IMR-90 (cell line): ENCODE data around the gene MCMBP. TPM values are rescaled to one million over a fixed set of nuclear protein-coding genes. Genes with fewer than 3 reads are reported as not detected.

Experiments used
- ATAC-seq: fragments of 200-7000 bp; cut with Tn5 transposase; 2 replicates; pipeline ENCODE4 v1.9.1; 2020; ENCODE audit warnings: low read depth, mild to moderate bottlenecking, moderate library complexity
- Bru-seq: library from RNA; stranded (reverse); fragments of 400-500 nt; gene quantifications from one replicate; lab custom pipeline; 2021; lab: Mats Ljungman, UMichigan
- BruChase-seq, 2 experiments: library from RNA; stranded (reverse); fragments of 400-500 nt; gene quantifications; one replicate each; lab custom pipeline; 2021; lab: Mats Ljungman, UMichigan
- BruUV-seq: library from RNA; stranded (reverse); fragments of 400-500 nt; replicated peaks from 2 replicates; lab custom pipeline; 2021; lab: Mats Ljungman, UMichigan
- CTCF ChIA-PET: fragments of 300-600 bp; formaldehyde crosslinking; extraction: SDS; loops from one replicate; lab custom pipeline; 2021; ENCODE audit warnings: antibody characterized with exemption; lab: Yijun Ruan, JAX
- POLR2A ChIA-PET: fragments of 300-600 bp; sonication (Branson Sonifier 250); formaldehyde crosslinking; loops from one replicate; lab custom pipeline; 2022; ENCODE audit warnings: antibody characterized with exemption; ENCODE audit not compliant: unreplicated experiment; lab: Charles Lee
- DNase-seq: peaks from one replicate; pipeline ENCODE4 v3.0.0; 2013
- H2AFZ ChIP-seq: replicated peaks from 2 replicates; pipeline ENCODE3; 2013; ENCODE audit warnings: low read length, mild to moderate bottlenecking; ENCODE audit not compliant: poor library complexity
- H2AK5ac ChIP-seq: 2 replicates; pipeline ENCODE4 v1.6.1; 2013; ENCODE audit warnings: low read depth, low read length, inconsistent platforms
- H2AK9ac ChIP-seq: replicated peaks from 2 replicates; pipeline ENCODE3; 2013; ENCODE audit warnings: mild to moderate bottlenecking, low read depth, low read length, moderate library complexity; ENCODE audit not compliant: poor library complexity
- H2BK120ac ChIP-seq: 2 replicates; pipeline ENCODE4 v1.6.1; 2013; ENCODE audit warnings: low read depth, low read length, inconsistent platforms
- H2BK15ac ChIP-seq: 3 replicates; pipeline ENCODE4 v1.6.1; 2013; ENCODE audit warnings: low read depth, low read length, inconsistent platforms
- H2BK20ac ChIP-seq: 2 replicates; pipeline ENCODE4 v1.6.1; 2013; ENCODE audit warnings: low read depth, mild to moderate bottlenecking, inconsistent platforms, low read length, moderate library complexity
- H2BK5ac ChIP-seq: 2 replicates; pipeline ENCODE4 v1.6.1; 2013; ENCODE audit warnings: mild to moderate bottlenecking, low read depth, low read length, inconsistent platforms; ENCODE audit not compliant: poor library complexity, severe bottlenecking
- H3K14ac ChIP-seq: replicated peaks from 2 replicates; pipeline ENCODE4 v1.6.1; 2013; ENCODE audit warnings: low read depth, low read length, inconsistent platforms
- H3K18ac ChIP-seq: 2 replicates; pipeline ENCODE4 v1.6.1; 2013; ENCODE audit warnings: low read depth, low read length, control low read depth
- H3K23ac ChIP-seq: 2 replicates; pipeline ENCODE4 v1.6.1; 2013; ENCODE audit warnings: low read depth, low read length, inconsistent platforms
- H3K27ac ChIP-seq: 2 replicates; pipeline ENCODE4 v1.5.1; 2013; ENCODE audit warnings: mild to moderate bottlenecking, control low read depth, low read length; ENCODE audit not compliant: insufficient read depth
- H3K27me3 ChIP-seq: 2 replicates; pipeline ENCODE4 v1.6.1; 2013; ENCODE audit warnings: low read length; ENCODE audit not compliant: control insufficient read depth, insufficient read depth
- H3K36me3 ChIP-seq: 2 replicates; pipeline ENCODE4 v1.6.1; 2013; ENCODE audit warnings: low read length, mixed read lengths; ENCODE audit not compliant: control insufficient read depth, insufficient read depth
- H3K4ac ChIP-seq: 2 replicates; pipeline ENCODE4 v1.6.1; 2013; ENCODE audit warnings: low read depth, low read length, inconsistent platforms
- H3K4me1 ChIP-seq: 2 replicates; pipeline ENCODE4 v1.6.1; 2013; ENCODE audit warnings: low read length, mixed read lengths; ENCODE audit not compliant: control insufficient read depth, insufficient read depth
- H3K4me2 ChIP-seq: 2 replicates; pipeline ENCODE4 v1.6.1; 2013; ENCODE audit warnings: low read depth, mild to moderate bottlenecking, control low read depth, low read length, moderate library complexity
- H3K4me3 ChIP-seq: 2 replicates; pipeline ENCODE4 v1.5.1; 2013; ENCODE audit warnings: low read depth, mild to moderate bottlenecking, control low read depth, low read length, moderate library complexity; ENCODE audit not compliant: insufficient read depth
- H3K56ac ChIP-seq: 2 replicates; pipeline ENCODE4 v1.6.1; 2013; ENCODE audit warnings: low read length, inconsistent platforms; ENCODE audit not compliant: insufficient read depth; ENCODE audit errors: extremely low read depth
- H3K79me1 ChIP-seq, 2 experiments: 2 replicates each; pipeline ENCODE4 v1.6.1; 2013; ENCODE audit warnings: low read length in 2 of 2, inconsistent platforms in 1 of 2, low read depth in 1 of 2
- H3K9ac ChIP-seq: 2 replicates; pipeline ENCODE4 v1.6.1; 2013; ENCODE audit warnings: low read depth, low read length, control low read depth
- H3K9me1 ChIP-seq: 2 replicates; pipeline ENCODE4 v1.6.1; 2013; ENCODE audit warnings: low read length, inconsistent platforms; ENCODE audit not compliant: insufficient read depth
- H3K9me3 ChIP-seq: 2 replicates; pipeline ENCODE4 v1.6.1; 2013; ENCODE audit warnings: low read length; ENCODE audit not compliant: control insufficient read depth, insufficient read depth
- H4K20me1 ChIP-seq: 2 replicates; pipeline ENCODE4 v1.6.1; 2013; ENCODE audit warnings: low read length, inconsistent platforms; ENCODE audit not compliant: insufficient read depth
- H4K5ac ChIP-seq: 2 replicates; pipeline ENCODE4 v1.6.1; 2013; ENCODE audit warnings: mild to moderate bottlenecking, low read depth, low read length, control low read depth
- H4K8ac ChIP-seq, 2 experiments: 2 replicates each; pipeline ENCODE4 v1.6.1; 2013; ENCODE audit warnings: low read depth in 2 of 2, low read length in 2 of 2, control low read depth in 1 of 2, inconsistent platforms in 1 of 2
- H4K91ac ChIP-seq: 2 replicates; pipeline ENCODE4 v1.6.1; 2013; ENCODE audit warnings: low read depth, low read length, inconsistent platforms; ENCODE audit not compliant: insufficient read depth
- BHLHE40 ChIP-seq: fragments of 150-350 bp; IDR thresholded peaks from 2 replicates; pipeline ENCODE4 v1.6.1; 2016; ENCODE audit warnings: mild to moderate bottlenecking, low read depth, low read length
- CEBPB ChIP-seq: IDR thresholded peaks from 2 replicates; pipeline ENCODE4 v1.6.1; 2012; ENCODE audit warnings: low read depth, low read length, improper control_type of control experiment
- ELK1 ChIP-seq: fragments of 150-350 bp; IDR thresholded peaks from 2 replicates; pipeline ENCODE4 v1.6.1; 2016; ENCODE audit warnings: low read depth, mild to moderate bottlenecking, low read length, moderate library complexity, borderline replicate concordance
- FOS ChIP-seq: fragments of 150-350 bp; IDR thresholded peaks from 2 replicates; pipeline ENCODE4 v1.6.1; 2016; ENCODE audit warnings: low read depth, low read length
- MAFK ChIP-seq: IDR thresholded peaks from 2 replicates; pipeline ENCODE4 v1.6.1; 2012; ENCODE audit warnings: low read depth, low read length, improper control_type of control experiment
- MAZ ChIP-seq: IDR thresholded peaks from 2 replicates; pipeline ENCODE4 v1.6.1; 2012; ENCODE audit warnings: low read depth, mild to moderate bottlenecking, low read length, improper control_type of control experiment, moderate library complexity, borderline replicate concordance
- MXI1 ChIP-seq: IDR thresholded peaks from 2 replicates; pipeline ENCODE4 v1.6.1; 2012; ENCODE audit warnings: low read depth, mild to moderate bottlenecking, low read length, moderate library complexity, borderline replicate concordance
- NFE2L2 ChIP-seq: fragments of 150-350 bp; IDR thresholded peaks from 2 replicates; pipeline ENCODE4 v1.6.1; 2016; ENCODE audit warnings: low read depth, mild to moderate bottlenecking, low read length
- RAD21 ChIP-seq: IDR thresholded peaks from 2 replicates; pipeline ENCODE4 v1.6.1; 2012; ENCODE audit warnings: low read length, improper control_type of control experiment
- RCOR1 ChIP-seq: IDR thresholded peaks from 2 replicates; pipeline ENCODE4 v1.6.1; 2012; ENCODE audit warnings: mild to moderate bottlenecking, low read length, improper control_type of control experiment; ENCODE audit not compliant: insufficient replicate concordance
- RFX5 ChIP-seq: IDR thresholded peaks from 2 replicates; pipeline ENCODE4 v1.8.0; 2012; ENCODE audit warnings: low read depth, mild to moderate bottlenecking, low read length, moderate library complexity
- SMC3 ChIP-seq: fragments of 150-350 bp; IDR thresholded peaks from 2 replicates; pipeline ENCODE4 v1.6.1; 2016; ENCODE audit warnings: low read depth, mild to moderate bottlenecking, antibody characterized with exemption, low read length, moderate library complexity
- WGBS, 2 experiments: methylation state at CpG; one replicate each; pipeline versions ENCODE4 v1.1.5 to v1.1.7; 2013; ENCODE audit warnings: missing lambda C conversion rate in 2 of 2; ENCODE audit not compliant: insufficient read length in 1 of 2; ENCODE audit errors: extremely low coverage in 2 of 2; 5-methylcytosine and 5-hydroxymethylcytosine counted together
- dilution Hi-C: fragments of 300-500 bp; cut with HindIII; formaldehyde crosslinking; loops from one replicate; pipeline ENCODE4 v1.14.3; 2018; ENCODE audit warnings: low sequenced_read_pairs; ENCODE audit not compliant: unreplicated experiment
- in situ Hi-C: fragments of 300-500 bp; cut with MboI; formaldehyde crosslinking; loops from 3 replicates; pipeline ENCODE4 v1.14.3; 2019; ENCODE audit warnings: low sequenced_read_pairs, inconsistent platforms, mixed read lengths
- intact Hi-C: fragments of 100-400 bp; cut with micrococcal nuclease; formaldehyde crosslinking; loops from 2 replicates; pipeline ENCODE4 v1.10.0; 2022
- long read RNA-seq: library from polyadenylated mRNA; unstranded; transcript quantifications from one replicate; pipeline ENCODE4 v2.0.0, GENCODE V29; 2021; ENCODE audit not compliant: unreplicated experiment
- polyA plus RNA-seq, 3 experiments: library from polyadenylated mRNA; depleted of rRNA; stranded (reverse); fragments of >200 nt; gene quantifications; 2 replicates each; pipeline ENCODE4 v1.2.3, GENCODE V29; 2012; ENCODE audit warnings: low replicate concordance in 1 of 3
- total RNA-seq: library from RNA; depleted of rRNA; stranded (reverse); fragments of >200 nt; gene quantifications from 2 replicates; pipeline ENCODE4 v1.2.3, GENCODE V29; 2012; rRNA removed
- TF ChIP-seq, protein P1 (sequence below): fragments of 150-350 bp; IDR thresholded peaks from 2 replicates; pipeline ENCODE4 v1.6.1; 2017; ENCODE audit warnings: mild to moderate bottlenecking, antibody characterized with exemption, low read length, low read depth
- TF ChIP-seq, protein P2 (sequence below): conservative IDR thresholded peaks from 2 replicates; pipeline ENCODE4 v1.5.1; 2012; ENCODE audit warnings: mild to moderate bottlenecking, low read depth, low read length, improper control_type of control experiment

Gene MCMBP
- total RNA-seq, result 59.9 and 64.4 TPM in 2 replicates
- polyA plus RNA-seq (2012; rRNA removed), result 36.8 and 39.0 TPM in 2 replicates
- 11.1 and 17.7 TPM in 2 replicates for polyA plus RNA-seq (2012; cell fraction: cytosol; rRNA removed)
- 4.8 and 25.7 TPM in 2 replicates for polyA plus RNA-seq (2012; cell fraction: nucleus; rRNA removed; ENCODE audit: low replicate concordance)
- percentile 74 among the genes with signal in this experiment for Bru-seq, nascent RNA
- percentile 72 among the genes with signal in this experiment for BruChase-seq, experiment 1, labeled RNA remaining after a 6-hour chase
- BruChase-seq, experiment 2, labeled RNA remaining after a 2-hour chase, result percentile 73 among the genes with signal in this experiment
- long read RNA-seq, full-length matches to known transcripts, result 49 of 66 reads
- long read RNA-seq, partial matches to known transcripts, result 8 of 66 reads
- long read RNA-seq, other reads (novel, unspliced or antisense), result 9 of 66 reads

- Histone ChIP-seq H2BK15ac (no peak within 1 kb of the TSS), H3K9me1 (peaks cover 6% of the 10 kb centered on the region; the same call in 1 of the 2 replicates), H4K20me1 (peaks cover 38% of the 10 kb centered on the region), H3K4ac (peak within 1 kb of the TSS; percentile 68), H4K91ac (peak within 1 kb of the TSS; percentile 53), H4K5ac (peak within 1 kb of the TSS; percentile 86), H2BK20ac (no peak within 1 kb of the TSS), H2AK5ac (no peak within 1 kb of the TSS), H3K9me3 (no peaks in the 10 kb centered on the region), H2BK5ac (peak within 1 kb of the TSS; percentile 73), H2AFZ (peak within 1 kb of the TSS; percentile 95), H3K56ac (peak within 1 kb of the TSS; percentile 69), H3K4me2 (peak within 1 kb of the TSS; percentile 95), H3K27me3 (no peaks in the 10 kb centered on the region), H3K14ac (peak within 1 kb of the TSS; percentile 75), H2BK120ac (0 out of 2 replicates have a peak within 1 kb of the TSS, but pooled peaks have one; percentile 3), H3K23ac (peak within 1 kb of the TSS; percentile 88), H3K18ac (peak within 1 kb of the TSS; percentile 10), H3K9ac (peak within 1 kb of the TSS; percentile 91), H2AK9ac (peak within 1 kb of the TSS; percentile 82), H3K4me3 (peak within 1 kb of the TSS; percentile 55), H3K4me1 (no peaks in the 10 kb centered on the region; the same call in 1 of the 2 replicates), H3K79me1 (peaks cover 6 to 17% of the 10 kb centered on the region in 2 experiments; a peak in 2 of 4 replicates), H4K8ac (peak within 1 kb of the TSS; percentile 91 to 93), H3K27ac (peak within 1 kb of the TSS; percentile 80), H3K36me3 (no peaks in the 10 kb centered on the region)
- peak; percentile 22 for ATAC-seq
- no TSS peak for BruUV-seq
- intact Hi-C loops, result no loop called here
- no peak for DNase-seq
- in situ Hi-C loops, result loop anchor here (25.0 kb wide), 1 partner anchor 685 kb away; the partner anchor contains the start of gene PRDX3
- CTCF ChIA-PET, result interaction anchor here (0.6 to 2.2 kb wide), 4 partner anchors 13 to 290 kb away, joined by 3 to 14 read pairs (median 4); no protein-coding TSS in a partner anchor
- TF ChIP-seq RAD21 (no peak), SMC3 (no peak), RFX5 (no peak), CEBPB (no peak), MAZ (no peak), ELK1 (no peak), MXI1 (no peak), NFE2L2 (no peak), MAFK (no peak), BHLHE40 (no peak), FOS (no peak), RCOR1 (no peak)
- TF ChIP-seq, protein P1, sequence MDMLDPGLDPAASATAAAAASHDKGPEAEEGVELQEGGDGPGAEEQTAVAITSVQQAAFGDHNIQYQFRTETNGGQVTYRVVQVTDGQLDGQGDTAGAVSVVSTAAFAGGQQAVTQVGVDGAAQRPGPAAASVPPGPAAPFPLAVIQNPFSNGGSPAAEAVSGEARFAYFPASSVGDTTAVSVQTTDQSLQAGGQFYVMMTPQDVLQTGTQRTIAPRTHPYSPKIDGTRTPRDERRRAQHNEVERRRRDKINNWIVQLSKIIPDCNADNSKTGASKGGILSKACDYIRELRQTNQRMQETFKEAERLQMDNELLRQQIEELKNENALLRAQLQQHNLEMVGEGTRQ, result no peak
- TF ChIP-seq, protein P2, sequence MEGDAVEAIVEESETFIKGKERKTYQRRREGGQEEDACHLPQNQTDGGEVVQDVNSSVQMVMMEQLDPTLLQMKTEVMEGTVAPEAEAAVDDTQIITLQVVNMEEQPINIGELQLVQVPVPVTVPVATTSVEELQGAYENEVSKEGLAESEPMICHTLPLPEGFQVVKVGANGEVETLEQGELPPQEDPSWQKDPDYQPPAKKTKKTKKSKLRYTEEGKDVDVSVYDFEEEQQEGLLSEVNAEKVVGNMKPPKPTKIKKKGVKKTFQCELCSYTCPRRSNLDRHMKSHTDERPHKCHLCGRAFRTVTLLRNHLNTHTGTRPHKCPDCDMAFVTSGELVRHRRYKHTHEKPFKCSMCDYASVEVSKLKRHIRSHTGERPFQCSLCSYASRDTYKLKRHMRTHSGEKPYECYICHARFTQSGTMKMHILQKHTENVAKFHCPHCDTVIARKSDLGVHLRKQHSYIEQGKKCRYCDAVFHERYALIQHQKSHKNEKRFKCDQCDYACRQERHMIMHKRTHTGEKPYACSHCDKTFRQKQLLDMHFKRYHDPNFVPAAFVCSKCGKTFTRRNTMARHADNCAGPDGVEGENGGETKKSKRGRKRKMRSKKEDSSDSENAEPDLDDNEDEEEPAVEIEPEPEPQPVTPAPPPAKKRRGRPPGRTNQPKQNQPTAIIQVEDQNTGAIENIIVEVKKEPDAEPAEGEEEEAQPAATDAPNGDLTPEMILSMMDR, result no peak
- dilution Hi-C loops, result no loop called here
- POLR2A ChIA-PET, result no interaction called here
- WGBS, 2 experiments, result 0% methylated on average over 26 of the region's 42 CpGs; no CpG with 5 or more reads in 1 of the 2 experiments
These were observed at the start of gene MCMBP for GRCh38 chr10:119872610-119872859. MCMBP (minus strand) TSS chr10:119872843; CDS start chr10:119872584, 259 bp downstream.
